Neural cell (in vitro differentiated cells): ENCODE measurements around the gene TCN2. TPM values are rescaled to one million over a fixed set of nuclear protein-coding genes. Genes with fewer than 3 reads are reported as not detected.

ENCODE experiments used
- H2AFZ ChIP-seq: fragments of 200-600, 300-800 bp; sonication (generic), shearing (Covaris generic); 2 replicates; pipeline ENCODE4 v1.6.0; 2014; ENCODE audit warnings: low read depth, mild to moderate bottlenecking, antibody characterized with exemption, low read length, moderate library complexity
- H3F3A ChIP-seq: fragments of 200-600 bp; shearing (Covaris generic); 2 replicates; pipeline ENCODE4 v1.6.1; 2016; ENCODE audit warnings: mild to moderate bottlenecking, moderate library complexity, mixed read lengths, antibody characterized with exemption, low read length; ENCODE audit not compliant: insufficient read depth, poor library complexity, severe bottlenecking
- H3K27ac ChIP-seq: fragments of 200-600, 300-800 bp; sonication (generic), shearing (Covaris generic); 2 replicates; pipeline ENCODE4 v1.5.1; 2014; ENCODE audit warnings: mild to moderate bottlenecking, low read length, moderate library complexity
- H3K27me3 ChIP-seq: fragments of 300-800, 200-600 bp; sonication (generic), shearing (Covaris generic); 2 replicates; pipeline ENCODE4 v1.6.0; 2014; ENCODE audit warnings: mild to moderate bottlenecking, low read depth, low read length, moderate library complexity; ENCODE audit not compliant: insufficient read depth
- H3K36me3 ChIP-seq: fragments of 300-800, 200-600 bp; sonication (generic), shearing (Covaris generic); 2 replicates; pipeline ENCODE4 v1.5.1; 2014; ENCODE audit warnings: mild to moderate bottlenecking, antibody characterized with exemption, low read length, moderate library complexity; ENCODE audit not compliant: insufficient read depth
- H3K4me2 ChIP-seq: fragments of 300-800, 200-600 bp; sonication (generic), shearing (Covaris generic); 2 replicates; pipeline ENCODE4 v1.6.0; 2014; ENCODE audit warnings: mild to moderate bottlenecking, low read length
- H3K4me3 ChIP-seq: fragments of 300-800, 200-600 bp; sonication (generic), shearing (Covaris generic); 2 replicates; pipeline ENCODE4 v1.5.1; 2014; ENCODE audit warnings: mild to moderate bottlenecking, low read length, moderate library complexity
- H3K79me2 ChIP-seq: fragments of 200-600 bp; shearing (Covaris generic); replicated peaks from 2 replicates; pipeline ENCODE4 v1.6.0; 2014; ENCODE audit warnings: mild to moderate bottlenecking, low read length, moderate library complexity; ENCODE audit not compliant: insufficient read depth
- H3K9ac ChIP-seq: fragments of 300-800, 200-600 bp; sonication (generic), shearing (Covaris generic); 2 replicates; pipeline ENCODE4 v1.6.1; 2016; ENCODE audit warnings: mild to moderate bottlenecking, low read length, mixed read lengths
- H3K9me2 ChIP-seq: fragments of 200-600 bp; shearing (Covaris generic); 2 replicates; pipeline ENCODE4 v1.6.1; 2016; ENCODE audit warnings: mild to moderate bottlenecking, low read length, mixed read lengths; ENCODE audit not compliant: insufficient read depth
- H3K9me3 ChIP-seq: fragments of 200-600, 300-800 bp; sonication (generic), shearing (Covaris generic); 2 replicates; pipeline ENCODE4 v1.6.1; 2016; ENCODE audit warnings: mild to moderate bottlenecking, mixed run types, low read length, moderate library complexity, mixed read lengths
- H4K20me1 ChIP-seq: fragments of 200-600 bp; shearing (Covaris generic); 2 replicates; pipeline ENCODE4 v1.6.1; 2016; ENCODE audit warnings: mild to moderate bottlenecking, mixed run types; ENCODE audit not compliant: insufficient read depth
- CTCF ChIP-seq: fragments of 450-650 bp; IDR thresholded peaks from 2 replicates; pipeline ENCODE4 v1.5.1; 2014; ENCODE audit warnings: antibody characterized with exemption, mild to moderate bottlenecking, moderate library complexity; ENCODE audit not compliant: poor library complexity, severe bottlenecking
- EP300 ChIP-seq: fragments of 450-650 bp; conservative IDR thresholded peaks from 2 replicates; pipeline ENCODE4 v1.6.1; 2014; ENCODE audit warnings: antibody characterized with exemption, mild to moderate bottlenecking, moderate library complexity; ENCODE audit not compliant: poor library complexity, severe bottlenecking
- EZH2 ChIP-seq: fragments of 200-600, 300-800 bp; shearing (Covaris generic), sonication (generic); IDR thresholded peaks from 2 replicates; pipeline ENCODE4 v1.6.1; 2014; ENCODE audit warnings: antibody characterized with exemption, low read length, borderline replicate concordance, mild to moderate bottlenecking; ENCODE audit not compliant: insufficient read depth, poor library complexity, severe bottlenecking
- MXI1 ChIP-seq: fragments of 450-650 bp; conservative IDR thresholded peaks from 2 replicates; pipeline ENCODE4 v1.6.1; 2014; ENCODE audit warnings: antibody characterized with exemption, mild to moderate bottlenecking; ENCODE audit not compliant: poor library complexity, severe bottlenecking
- POLR2AphosphoS5 ChIP-seq: IDR thresholded peaks from 2 replicates; pipeline ENCODE4 v1.6.1; 2012
- RAD21 ChIP-seq: fragments of 450-650 bp; conservative IDR thresholded peaks from 2 replicates; pipeline ENCODE4 v1.6.1; 2014; ENCODE audit warnings: antibody characterized with exemption, mild to moderate bottlenecking, moderate library complexity
- SMC3 ChIP-seq: fragments of 450-650 bp; conservative IDR thresholded peaks from 2 replicates; pipeline ENCODE4 v1.6.1; 2014; ENCODE audit warnings: antibody characterized with exemption, mild to moderate bottlenecking, moderate library complexity; ENCODE audit not compliant: poor library complexity
- TAF1 ChIP-seq: IDR thresholded peaks from 2 replicates; pipeline ENCODE4 v1.6.1; 2012; ENCODE audit warnings: low read depth
- polyA plus RNA-seq: library from polyadenylated mRNA; depleted of rRNA; stranded (reverse); fragments of >200 nt; gene quantifications from 2 replicates; pipeline ENCODE4 v1.2.3, GENCODE V29; 2014
- TF ChIP-seq, protein P1 (sequence below): IDR thresholded peaks from 2 replicates; pipeline ENCODE4 v1.6.1; 2012; ENCODE audit warnings: borderline replicate concordance

TCN2 gene
- polyA plus RNA-seq, 1 donor from 2014 or later: 13.0 TPM

- no peaks in the 10 kb centered on the region for H4K20me1 ChIP-seq
- no peaks in the 10 kb centered on the region for H3F3A ChIP-seq
- H3K9me3 ChIP-seq: no peaks in the 10 kb centered on the region
- H3K36me3 ChIP-seq: no peaks in the 10 kb centered on the region
- no peaks in the 10 kb centered on the region for H3K27me3 ChIP-seq
- H3K4me2 ChIP-seq: no peak overlapping the region
- no peak overlapping the region for H3K27ac ChIP-seq
- H3K4me3 ChIP-seq: no peak overlapping the region
- H3K9ac ChIP-seq: no peak overlapping the region
- H3K79me2 ChIP-seq: no peaks in the 10 kb centered on the region
- no peak overlapping the region for H2AFZ ChIP-seq
- no peak for TF ChIP-seq EP300
- no peak for TF ChIP-seq EZH2
- TF ChIP-seq TAF1: no peak
- TF ChIP-seq POLR2AphosphoS5: no peak
- no peak for TF ChIP-seq CTCF
- TF ChIP-seq MXI1: no peak
- TF ChIP-seq RAD21: no peak
- TF ChIP-seq, protein P1, sequence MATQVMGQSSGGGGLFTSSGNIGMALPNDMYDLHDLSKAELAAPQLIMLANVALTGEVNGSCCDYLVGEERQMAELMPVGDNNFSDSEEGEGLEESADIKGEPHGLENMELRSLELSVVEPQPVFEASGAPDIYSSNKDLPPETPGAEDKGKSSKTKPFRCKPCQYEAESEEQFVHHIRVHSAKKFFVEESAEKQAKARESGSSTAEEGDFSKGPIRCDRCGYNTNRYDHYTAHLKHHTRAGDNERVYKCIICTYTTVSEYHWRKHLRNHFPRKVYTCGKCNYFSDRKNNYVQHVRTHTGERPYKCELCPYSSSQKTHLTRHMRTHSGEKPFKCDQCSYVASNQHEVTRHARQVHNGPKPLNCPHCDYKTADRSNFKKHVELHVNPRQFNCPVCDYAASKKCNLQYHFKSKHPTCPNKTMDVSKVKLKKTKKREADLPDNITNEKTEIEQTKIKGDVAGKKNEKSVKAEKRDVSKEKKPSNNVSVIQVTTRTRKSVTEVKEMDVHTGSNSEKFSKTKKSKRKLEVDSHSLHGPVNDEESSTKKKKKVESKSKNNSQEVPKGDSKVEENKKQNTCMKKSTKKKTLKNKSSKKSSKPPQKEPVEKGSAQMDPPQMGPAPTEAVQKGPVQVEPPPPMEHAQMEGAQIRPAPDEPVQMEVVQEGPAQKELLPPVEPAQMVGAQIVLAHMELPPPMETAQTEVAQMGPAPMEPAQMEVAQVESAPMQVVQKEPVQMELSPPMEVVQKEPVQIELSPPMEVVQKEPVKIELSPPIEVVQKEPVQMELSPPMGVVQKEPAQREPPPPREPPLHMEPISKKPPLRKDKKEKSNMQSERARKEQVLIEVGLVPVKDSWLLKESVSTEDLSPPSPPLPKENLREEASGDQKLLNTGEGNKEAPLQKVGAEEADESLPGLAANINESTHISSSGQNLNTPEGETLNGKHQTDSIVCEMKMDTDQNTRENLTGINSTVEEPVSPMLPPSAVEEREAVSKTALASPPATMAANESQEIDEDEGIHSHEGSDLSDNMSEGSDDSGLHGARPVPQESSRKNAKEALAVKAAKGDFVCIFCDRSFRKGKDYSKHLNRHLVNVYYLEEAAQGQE: no peak
- TF ChIP-seq SMC3: no peak
- H3K9me2 ChIP-seq: no peaks in the 10 kb centered on the region
Observed at GRCh38 chr22:30649430-30650007, 42.5 kb downstream of the TCN2 start.

GRCh38 chr22:30650508-30651116 is 43.6 kb downstream of the TCN2 start:
- Histone ChIP-seq H3K36me3 (no peaks in the 10 kb centered on the region), H3K27me3 (no peaks in the 10 kb centered on the region), H3K4me2 (no peak overlapping the region), H3K9ac (no peak overlapping the region), H3F3A (no peaks in the 10 kb centered on the region), H3K79me2 (no peaks in the 10 kb centered on the region), H4K20me1 (no peaks in the 10 kb centered on the region), H3K27ac (no peak overlapping the region), H3K9me3 (no peaks in the 10 kb centered on the region), H2AFZ (no peak overlapping the region), H3K9me2 (no peaks in the 10 kb centered on the region), H3K4me3 (no peak overlapping the region)
- TF ChIP-seq EP300: no peak
- no peak for TF ChIP-seq POLR2AphosphoS5
- no peak for TF ChIP-seq CTCF
- no peak for TF ChIP-seq TAF1
- no peak for TF ChIP-seq SMC3
- no peak for TF ChIP-seq MXI1
